Kidney (tissue), 14 donors: ENCODE data around the gene HES2. TPM values are rescaled to one million over a fixed set of nuclear protein-coding genes. Genes with fewer than 3 reads are reported as not detected.
"Not testable (repeated sequence)": the region's sequence is repeated elsewhere in the genome, so short reads cannot be mapped to it uniquely, and the experiment has no call there.

Experiments used
- DNase-seq, 5 donors: peaks; one replicate each; pipeline ENCODE4 v3.0.0-alpha.2; 2013 to 2020
- FAIRE-seq: peaks from 2 replicates; lab custom pipeline; 2012; peaks lifted over from hg19 to GRCh38; lab: Jason Lieb, UNC
- H3K27ac ChIP-seq, 2 donors: one replicate each; pipeline ENCODE4 v1.7.0; 2013; ENCODE audit warnings: low read depth in 2 of 2, low read length in 2 of 2, inconsistent platforms in 1 of 2
- H3K27me3 ChIP-seq: one replicate; pipeline ENCODE4 v1.7.1; 2013; ENCODE audit warnings: low read length, inconsistent platforms; ENCODE audit not compliant: control insufficient read depth, insufficient read depth
- H3K36me3 ChIP-seq, 3 donors: one replicate each; pipeline versions ENCODE4 v1.7.0 to v1.7.1; 2013; ENCODE audit warnings: low read length in 3 of 3, control low read depth in 1 of 3, inconsistent platforms in 1 of 3; ENCODE audit not compliant: insufficient read depth in 3 of 3, control insufficient read depth in 2 of 3
- H3K4me1 ChIP-seq, 3 donors: one replicate each; pipeline versions ENCODE4 v1.7.0 to v1.7.1; 2013; ENCODE audit warnings: low read length in 3 of 3, inconsistent platforms in 1 of 3, low read depth in 1 of 3; ENCODE audit not compliant: control insufficient read depth in 2 of 3, insufficient read depth in 2 of 3
- H3K4me3 ChIP-seq, 3 donors: one replicate each; pipeline versions ENCODE4 v1.7.0 to v1.8.1; 2013; ENCODE audit warnings: low read length in 3 of 3, control low read depth in 1 of 3, inconsistent platforms in 1 of 3
- H3K9ac ChIP-seq, 3 donors: one replicate each; pipeline versions ENCODE4 v1.7.0 to v1.7.1; 2013; ENCODE audit warnings: low read length in 3 of 3, control low read depth in 1 of 3, inconsistent platforms in 1 of 3
- H3K9me3 ChIP-seq, 3 donors: one replicate each; pipeline versions ENCODE4 v1.7.0 to v1.7.1; 2013; ENCODE audit warnings: low read length in 3 of 3, control low read depth in 1 of 3, inconsistent platforms in 1 of 3; ENCODE audit not compliant: control insufficient read depth in 2 of 3, insufficient read depth in 1 of 3
- intact Hi-C: fragments of 100-400 bp; cut with DNase I; formaldehyde crosslinking; loops from one replicate; pipeline ENCODE4 v1.11.1; 2022
- microRNA-seq: library from miRNA; unstranded; fragments of <30 nt; microRNA quantifications from one replicate; pipeline ENCODE4 v1.2.0, GENCODE V29; 2020
- polyA plus RNA-seq: library from polyadenylated mRNA; stranded (reverse); fragments of 350-450 nt; fragmentation: Illumina TruSeq; extraction: RNeasy Lipid Tissue Mini Kit (QIAGEN cat#74804); gene quantifications from one replicate; pipeline ENCODE4 v1.2.3, GENCODE V29; 2014; ENCODE audit warnings: low read depth, low replicate concordance; ENCODE audit not compliant: insufficient read depth
- total RNA-seq: library from RNA; stranded (reverse); fragmentation: NEBNext Ultra II Directional; extraction: Animal tissue kit (Norgen Biotek cat#: 25700); gene quantifications from one replicate; pipeline ENCODE4 v1.2.1, GENCODE V29; 2021
- TF ChIP-seq, protein P1 (sequence below): IDR thresholded peaks from 3 replicates; pipeline ENCODE4 v1.5.1; 2012; ENCODE audit warnings: mild to moderate bottlenecking, moderate library complexity, borderline replicate concordance; ENCODE audit not compliant: insufficient read depth; ENCODE audit errors: extremely low read depth
- donor health status: control.
- donor health status: control.
- donor health status: control.
- donor health status: control.
- donor health status: control.
- donor health status: DM: yes; HTN: yes; CAD: no.
- donor health status: Normal renal cell carcinoma (clear cell type).

The HES2 gene
- total and polyA plus RNA-seq, 2 donors from 2014 or later: 1.3 to 1.6 TPM

DNA sequence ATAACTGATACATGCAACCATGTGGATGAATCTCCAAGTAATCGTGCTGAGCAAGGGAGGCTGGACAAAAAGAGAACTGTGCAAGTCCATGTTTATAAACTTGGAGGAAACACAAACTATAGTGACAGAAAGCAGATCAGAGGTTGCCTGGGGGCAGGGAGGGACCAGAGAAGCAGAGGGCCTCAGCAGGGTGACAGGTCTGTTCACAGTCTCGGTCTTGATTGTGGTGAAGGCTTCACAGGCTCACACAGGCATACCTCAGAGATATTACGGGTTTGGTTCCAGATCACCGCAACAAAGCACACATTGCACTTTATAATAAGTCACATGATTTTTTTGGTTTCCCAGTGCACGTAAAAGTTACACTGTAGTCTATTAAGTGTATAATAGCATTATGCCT, 54.7 kb downstream of the HES2 start:
- H3K36me3 ChIP-seq: no peaks in the 10 kb centered on the region
- no peak overlapping the region for H3K9ac ChIP-seq
- H3K27ac ChIP-seq: no peak overlapping the region
- FAIRE-seq (no peak), DNase-seq (no peak)
- intact Hi-C loops: no loop called here
- TF ChIP-seq, protein P1, sequence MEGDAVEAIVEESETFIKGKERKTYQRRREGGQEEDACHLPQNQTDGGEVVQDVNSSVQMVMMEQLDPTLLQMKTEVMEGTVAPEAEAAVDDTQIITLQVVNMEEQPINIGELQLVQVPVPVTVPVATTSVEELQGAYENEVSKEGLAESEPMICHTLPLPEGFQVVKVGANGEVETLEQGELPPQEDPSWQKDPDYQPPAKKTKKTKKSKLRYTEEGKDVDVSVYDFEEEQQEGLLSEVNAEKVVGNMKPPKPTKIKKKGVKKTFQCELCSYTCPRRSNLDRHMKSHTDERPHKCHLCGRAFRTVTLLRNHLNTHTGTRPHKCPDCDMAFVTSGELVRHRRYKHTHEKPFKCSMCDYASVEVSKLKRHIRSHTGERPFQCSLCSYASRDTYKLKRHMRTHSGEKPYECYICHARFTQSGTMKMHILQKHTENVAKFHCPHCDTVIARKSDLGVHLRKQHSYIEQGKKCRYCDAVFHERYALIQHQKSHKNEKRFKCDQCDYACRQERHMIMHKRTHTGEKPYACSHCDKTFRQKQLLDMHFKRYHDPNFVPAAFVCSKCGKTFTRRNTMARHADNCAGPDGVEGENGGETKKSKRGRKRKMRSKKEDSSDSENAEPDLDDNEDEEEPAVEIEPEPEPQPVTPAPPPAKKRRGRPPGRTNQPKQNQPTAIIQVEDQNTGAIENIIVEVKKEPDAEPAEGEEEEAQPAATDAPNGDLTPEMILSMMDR: no peak
- peaks cover 0 to 14% (median 14%) of the 10 kb centered on the region in 3 donors for H3K4me1 ChIP-seq
- H3K27me3 ChIP-seq: no peaks in the 10 kb centered on the region
- H3K4me3 ChIP-seq: no peak overlapping the region
- H3K9me3 ChIP-seq: no peaks in the 10 kb centered on the region

DNA sequence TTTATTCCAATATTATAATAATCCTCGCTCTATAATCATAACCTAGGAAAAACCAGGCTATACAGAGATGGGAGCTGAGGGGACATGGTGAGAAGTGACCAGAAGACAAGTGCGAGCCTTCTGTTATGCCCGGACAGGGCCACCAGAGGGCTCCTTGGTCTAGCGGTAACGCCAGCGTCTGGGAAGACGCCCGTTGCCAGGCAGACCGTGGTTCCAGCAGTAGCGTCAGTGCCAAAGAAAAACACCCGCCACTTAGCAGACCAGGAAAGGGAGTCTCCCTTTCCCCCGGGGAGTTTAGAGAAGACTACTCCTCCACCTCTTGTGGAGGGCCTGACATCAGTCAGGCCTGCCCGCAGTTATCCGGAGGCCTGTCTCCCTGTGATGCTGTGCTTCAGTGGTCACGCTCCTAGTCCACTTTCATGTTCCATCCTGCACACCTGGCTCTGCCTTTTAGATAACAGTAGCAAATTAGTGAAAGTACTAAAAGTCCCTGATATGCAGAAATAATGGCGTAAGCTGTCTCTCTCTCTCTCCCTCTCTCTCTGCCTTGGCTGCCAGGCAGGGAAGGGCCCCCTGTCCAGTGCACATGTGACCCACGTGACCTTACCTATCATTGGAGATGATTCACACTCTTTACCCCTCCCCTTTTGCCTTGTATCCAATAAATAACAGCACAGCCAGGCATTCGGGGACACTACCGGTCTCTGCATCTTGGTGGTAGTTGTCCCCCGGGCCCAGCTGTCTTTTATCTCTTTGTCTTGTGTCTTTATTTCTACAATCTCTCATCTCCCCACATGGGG, 56.4 kb downstream of the HES2 start:
- TF ChIP-seq, protein P1: peak; percentile 36
- FAIRE-seq, H3K27ac ChIP-seq, H3K27me3 ChIP-seq, H3K4me3 ChIP-seq, H3K9ac ChIP-seq, H3K9me3 ChIP-seq, H3K36me3 ChIP-seq, intact Hi-C loops: not testable (repeated sequence)
- peaks cover 3 to 32% (median 31%) of the 10 kb centered on the region in 3 donors for H3K4me1 ChIP-seq
- DNase-seq: peak; percentile 60 to 85 (median 70)

Small RNA genes lying within 50 kb of the gene (microRNA-seq; reads per million reads assigned to microRNA genes)
- not detected for gene MIR4252

Other genes with a start within 250 kb of the HES2 start
- gene CHD5, start 239.6 kb downstream of the HES2 start, total RNA-seq: 0.85 TPM
- gene CHD5, start 239.6 kb downstream of the HES2 start, polyA plus RNA-seq: 0.54 TPM
- gene RPL22, start 220.3 kb downstream of the HES2 start, total RNA-seq: 377 TPM
- 605 TPM for gene RPL22, start 220.3 kb downstream of the HES2 start, polyA plus RNA-seq
- gene RNF207, start 213.8 kb downstream of the HES2 start, total RNA-seq: 43.6 TPM
- 7.7 TPM for gene RNF207, start 213.8 kb downstream of the HES2 start, polyA plus RNA-seq
- 73.0 TPM for gene ICMT, start 184.0 kb downstream of the HES2 start, total RNA-seq
- gene ICMT, start 184.0 kb downstream of the HES2 start, polyA plus RNA-seq: 43.4 TPM
- not detected for gene HES3, start 175.7 kb downstream of the HES2 start, total RNA-seq
- gene HES3, start 175.7 kb downstream of the HES2 start, polyA plus RNA-seq: not detected
- gene GPR153, start 158.8 kb downstream of the HES2 start, total RNA-seq: 8.6 TPM
- 1.1 TPM for gene GPR153, start 158.8 kb downstream of the HES2 start, polyA plus RNA-seq
- 23.0 TPM for gene ACOT7, start 26.2 kb downstream of the HES2 start, total RNA-seq
- 135 TPM for gene ACOT7, start 26.2 kb downstream of the HES2 start, polyA plus RNA-seq
- 14.2 TPM for gene ESPN, start 4.9 kb upstream of the HES2 start, total RNA-seq
- 112 TPM for gene ESPN, start 4.9 kb upstream of the HES2 start, polyA plus RNA-seq
- 13.8 TPM for gene TNFRSF25, start 46.3 kb upstream of the HES2 start, total RNA-seq
- 7.6 TPM for gene TNFRSF25, start 46.3 kb upstream of the HES2 start, polyA plus RNA-seq
- 14.0 TPM for gene PLEKHG5, start 71.7 kb upstream of the HES2 start, total RNA-seq
- 4.4 TPM for gene PLEKHG5, start 71.7 kb upstream of the HES2 start, polyA plus RNA-seq
- gene NOL9, start 134.6 kb upstream of the HES2 start, total RNA-seq: 28.7 TPM
- gene NOL9, start 134.6 kb upstream of the HES2 start, polyA plus RNA-seq: 4.3 TPM
- gene TAS1R1, start 135.4 kb upstream of the HES2 start, total RNA-seq: not detected
- gene TAS1R1, start 135.4 kb upstream of the HES2 start, polyA plus RNA-seq: not detected
- 45.5 TPM for gene ZBTB48, start 160.1 kb upstream of the HES2 start, total RNA-seq
- gene ZBTB48, start 160.1 kb upstream of the HES2 start, polyA plus RNA-seq: 27.1 TPM
- 25.0 TPM for gene KLHL21, start 182.9 kb upstream of the HES2 start, total RNA-seq
- gene KLHL21, start 182.9 kb upstream of the HES2 start, polyA plus RNA-seq: 13.9 TPM
- gene PHF13, start 193.8 kb upstream of the HES2 start, total RNA-seq: 11.0 TPM
- gene PHF13, start 193.8 kb upstream of the HES2 start, polyA plus RNA-seq: 6.0 TPM
- 14.4 TPM for gene THAP3, start 204.9 kb upstream of the HES2 start, total RNA-seq
- 28.7 TPM for gene THAP3, start 204.9 kb upstream of the HES2 start, polyA plus RNA-seq